Prostate gland (tissue), 2 donors: ENCODE measurements around the gene SIDT1.

Source experiments
- POLR2A ChIP-seq: fragments of 450-650 bp; IDR thresholded peaks from one replicate; pipeline ENCODE4 v1.6.1; 2016; ENCODE audit warnings: antibody characterized with exemption, mild to moderate bottlenecking
- TF ChIP-seq, protein P1 (sequence below), 4 experiments: fragments of 200-600 bp in 2 of 4; fragments of 450-650 bp in 2 of 4; sonication (generic) in 2 of 4; IDR thresholded peaks; 1 replicate in 3 of 4; 2 replicates in 1 of 4; pipeline ENCODE4 v1.5.1; 2016 to 2019; ENCODE audit warnings: antibody characterized with exemption in 4 of 4, mild to moderate bottlenecking in 2 of 4, moderate library complexity in 2 of 4

DNA sequence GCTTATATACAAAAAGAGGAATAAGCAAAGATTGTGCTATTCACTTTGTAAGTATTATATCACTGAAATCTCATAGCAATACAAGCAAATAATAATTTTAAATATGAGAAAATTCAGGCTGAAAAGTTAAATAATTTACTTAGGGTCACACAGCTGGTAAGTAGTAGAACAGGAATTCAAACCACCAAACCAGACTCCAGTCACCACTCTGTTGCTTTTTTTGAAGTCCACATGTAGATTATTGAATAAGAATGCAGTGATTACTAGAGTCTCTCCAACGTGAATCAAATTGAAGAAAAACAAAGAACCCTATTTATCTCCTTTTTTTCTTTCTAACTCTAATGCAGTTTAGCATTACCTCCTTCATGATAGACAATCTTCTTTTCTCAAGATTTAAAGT lies 33.3 kb upstream of the SIDT1 start:
- TF ChIP-seq, protein P1, sequence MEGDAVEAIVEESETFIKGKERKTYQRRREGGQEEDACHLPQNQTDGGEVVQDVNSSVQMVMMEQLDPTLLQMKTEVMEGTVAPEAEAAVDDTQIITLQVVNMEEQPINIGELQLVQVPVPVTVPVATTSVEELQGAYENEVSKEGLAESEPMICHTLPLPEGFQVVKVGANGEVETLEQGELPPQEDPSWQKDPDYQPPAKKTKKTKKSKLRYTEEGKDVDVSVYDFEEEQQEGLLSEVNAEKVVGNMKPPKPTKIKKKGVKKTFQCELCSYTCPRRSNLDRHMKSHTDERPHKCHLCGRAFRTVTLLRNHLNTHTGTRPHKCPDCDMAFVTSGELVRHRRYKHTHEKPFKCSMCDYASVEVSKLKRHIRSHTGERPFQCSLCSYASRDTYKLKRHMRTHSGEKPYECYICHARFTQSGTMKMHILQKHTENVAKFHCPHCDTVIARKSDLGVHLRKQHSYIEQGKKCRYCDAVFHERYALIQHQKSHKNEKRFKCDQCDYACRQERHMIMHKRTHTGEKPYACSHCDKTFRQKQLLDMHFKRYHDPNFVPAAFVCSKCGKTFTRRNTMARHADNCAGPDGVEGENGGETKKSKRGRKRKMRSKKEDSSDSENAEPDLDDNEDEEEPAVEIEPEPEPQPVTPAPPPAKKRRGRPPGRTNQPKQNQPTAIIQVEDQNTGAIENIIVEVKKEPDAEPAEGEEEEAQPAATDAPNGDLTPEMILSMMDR (IDR thresholded peaks at IDR 0.05): no peak
- no peak for TF ChIP-seq POLR2A
